Prostate gland (tissue), 2 donors: ENCODE results near the gene HEXA.

Experiments
- CTCF ChIP-seq, 4 experiments: fragments of 200-600 bp in 2 of 4; fragments of 450-650 bp in 2 of 4; sonication (generic) in 2 of 4; IDR thresholded peaks; 1 replicate in 3 of 4; 2 replicates in 1 of 4; pipeline ENCODE4 v1.5.1; 2016 to 2019; ENCODE audit warnings: antibody characterized with exemption in 4 of 4, mild to moderate bottlenecking in 2 of 4, moderate library complexity in 2 of 4
- POLR2A ChIP-seq: fragments of 450-650 bp; IDR thresholded peaks from one replicate; pipeline ENCODE4 v1.6.1; 2016; ENCODE audit warnings: antibody characterized with exemption, mild to moderate bottlenecking
- POLR2AphosphoS5 ChIP-seq: sonication (generic); formaldehyde crosslinking; IDR thresholded peaks from one replicate; pipeline ENCODE4 v1.6.1; 2017; ENCODE audit warnings: antibody characterized with exemption

GRCh38 chr15:72307026-72307425 lies 68.8 kb downstream of the HEXA start:
- TF ChIP-seq CTCF (IDR thresholded peaks at IDR 0.05) (no peak), POLR2A (no peak), POLR2AphosphoS5 (no peak)
